ENCODE data around the gene GNL1.

GRCh38 chr6:30491991-30492952 lies 64.0 kb downstream of the GNL1 start:
- TF ChIP-seq CTCF (conservative IDR thresholded peaks at IDR 0.05; ENCODE audit: low read depth, low read length) (no peak), EZH2 (IDR thresholded peaks at IDR 0.05; ENCODE audit: borderline replicate concordance, low read depth, low read length, poor library complexity, severe bottlenecking) (no peak)

All from A673 (cell line).